ENCODE measurements around the gene VSIG4.

VSIG4 gene

DNA sequence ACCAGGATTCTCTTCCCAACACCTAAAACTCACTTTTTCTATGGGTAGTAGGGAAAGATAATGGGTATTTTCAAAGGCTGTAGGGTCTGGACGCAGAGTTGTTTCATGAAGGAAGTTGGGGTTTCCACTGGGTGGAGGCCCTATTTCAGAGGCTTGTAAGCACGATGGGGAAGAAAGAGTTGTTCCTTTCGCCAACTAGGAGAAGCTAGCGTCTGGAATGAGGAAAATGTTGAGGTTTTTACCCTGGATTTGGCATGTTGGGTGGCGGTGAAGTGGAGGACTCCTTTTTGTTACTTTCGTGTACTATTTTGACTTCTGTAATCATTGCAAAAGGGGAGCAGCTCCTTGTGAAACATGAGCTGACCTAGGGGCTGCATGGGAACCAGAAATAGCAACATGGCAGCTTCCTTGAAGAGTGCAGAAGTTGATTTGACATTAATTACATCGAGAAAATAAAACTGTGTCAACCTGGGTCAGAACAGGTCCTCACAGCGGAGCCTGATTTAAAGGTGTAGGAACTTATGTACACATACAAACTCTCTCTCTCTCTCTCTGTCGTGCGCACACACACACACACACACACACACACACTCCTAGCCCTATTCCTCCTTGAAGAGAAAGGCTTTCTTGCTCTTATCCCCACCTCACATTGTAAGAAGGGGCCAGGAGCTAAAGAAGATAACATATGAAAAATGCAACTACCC, 19.1 kb downstream of the VSIG4 start:
- Histone ChIP-seq H3K27me3 (ENCODE audit: control insufficient read depth, insufficient read depth, low read length) (no peaks in the 10 kb centered on the region), H3K27ac (no peak overlapping the region), H3K4me3 (ENCODE audit: low read depth, low read length) (no peak overlapping the region), H3K36me3 (ENCODE audit: control insufficient read depth, insufficient read depth, low read length) (no peaks in the 10 kb centered on the region), H3K9me3 (ENCODE audit: control insufficient read depth, low read length) (no peaks in the 10 kb centered on the region), H3K79me2 (no peaks in the 10 kb centered on the region), H2AFZ (no peak overlapping the region), H3K4me2 (ENCODE audit: low read length) (no peak overlapping the region), H3K4me1 (peaks cover 6% of the 10 kb centered on the region), H3K9ac (no peak overlapping the region)
- TF ChIP-seq, protein P1, sequence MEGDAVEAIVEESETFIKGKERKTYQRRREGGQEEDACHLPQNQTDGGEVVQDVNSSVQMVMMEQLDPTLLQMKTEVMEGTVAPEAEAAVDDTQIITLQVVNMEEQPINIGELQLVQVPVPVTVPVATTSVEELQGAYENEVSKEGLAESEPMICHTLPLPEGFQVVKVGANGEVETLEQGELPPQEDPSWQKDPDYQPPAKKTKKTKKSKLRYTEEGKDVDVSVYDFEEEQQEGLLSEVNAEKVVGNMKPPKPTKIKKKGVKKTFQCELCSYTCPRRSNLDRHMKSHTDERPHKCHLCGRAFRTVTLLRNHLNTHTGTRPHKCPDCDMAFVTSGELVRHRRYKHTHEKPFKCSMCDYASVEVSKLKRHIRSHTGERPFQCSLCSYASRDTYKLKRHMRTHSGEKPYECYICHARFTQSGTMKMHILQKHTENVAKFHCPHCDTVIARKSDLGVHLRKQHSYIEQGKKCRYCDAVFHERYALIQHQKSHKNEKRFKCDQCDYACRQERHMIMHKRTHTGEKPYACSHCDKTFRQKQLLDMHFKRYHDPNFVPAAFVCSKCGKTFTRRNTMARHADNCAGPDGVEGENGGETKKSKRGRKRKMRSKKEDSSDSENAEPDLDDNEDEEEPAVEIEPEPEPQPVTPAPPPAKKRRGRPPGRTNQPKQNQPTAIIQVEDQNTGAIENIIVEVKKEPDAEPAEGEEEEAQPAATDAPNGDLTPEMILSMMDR (IDR thresholded peaks at IDR 0.05): no peak

DNA sequence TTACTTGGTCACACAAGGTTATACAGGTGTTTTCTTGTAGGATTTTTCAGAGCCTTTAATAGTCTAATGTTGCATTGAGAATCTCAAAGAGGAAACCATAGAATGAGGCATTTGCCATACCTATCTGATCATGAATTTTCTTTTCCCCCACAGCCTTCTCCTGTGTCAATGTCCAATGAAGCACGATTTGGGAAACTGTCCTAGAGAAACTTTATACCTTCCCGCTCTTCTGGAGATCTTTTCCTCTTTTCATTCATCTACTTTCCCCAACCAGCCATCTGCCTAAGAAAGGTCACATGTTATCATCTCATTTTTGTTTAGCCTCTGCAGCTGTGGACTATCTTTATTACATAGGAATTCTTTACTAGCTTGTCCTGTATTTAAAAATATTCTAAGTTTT, 19.9 kb downstream of the VSIG4 start:
- Histone ChIP-seq H3K9ac (no peak overlapping the region), H3K9me3 (ENCODE audit: control insufficient read depth, low read length) (no peaks in the 10 kb centered on the region), H3K4me3 (ENCODE audit: low read depth, low read length) (no peak overlapping the region), H2AFZ (no peak overlapping the region), H3K36me3 (ENCODE audit: control insufficient read depth, insufficient read depth, low read length) (no peaks in the 10 kb centered on the region), H3K4me2 (ENCODE audit: low read length) (no peak overlapping the region), H3K27ac (no peak overlapping the region), H3K79me2 (no peaks in the 10 kb centered on the region), H3K27me3 (ENCODE audit: control insufficient read depth, insufficient read depth, low read length) (no peaks in the 10 kb centered on the region), H3K4me1 (peaks cover 6% of the 10 kb centered on the region)
- TF ChIP-seq, protein P1 (IDR thresholded peaks at IDR 0.05): no peak

GRCh38 chrX:66019310-66019652, 20.6 kb downstream of the VSIG4 start:
- Histone ChIP-seq H3K27ac (no peak overlapping the region), H3K9me3 (ENCODE audit: control insufficient read depth, low read length) (no peaks in the 10 kb centered on the region), H2AFZ (no peak overlapping the region), H3K36me3 (ENCODE audit: control insufficient read depth, insufficient read depth, low read length) (no peaks in the 10 kb centered on the region), H3K4me3 (ENCODE audit: low read depth, low read length) (no peak overlapping the region), H3K9ac (no peak overlapping the region), H3K27me3 (ENCODE audit: control insufficient read depth, insufficient read depth, low read length) (no peaks in the 10 kb centered on the region), H3K79me2 (no peaks in the 10 kb centered on the region), H3K4me2 (ENCODE audit: low read length) (no peak overlapping the region), H3K4me1 (peaks cover 6% of the 10 kb centered on the region)
- TF ChIP-seq, protein P1 (IDR thresholded peaks at IDR 0.05): no peak

- H3K4me1 ChIP-seq: peaks cover 6% of the 10 kb centered on the region
- H3K36me3 ChIP-seq (ENCODE audit: control insufficient read depth, insufficient read depth, low read length): no peaks in the 10 kb centered on the region
- no peak overlapping the region for H3K4me3 ChIP-seq (ENCODE audit: low read depth, low read length)
- H3K79me2 ChIP-seq: no peaks in the 10 kb centered on the region
- H3K4me2 ChIP-seq (ENCODE audit: low read length): no peak overlapping the region
- no peaks in the 10 kb centered on the region for H3K9me3 ChIP-seq (ENCODE audit: control insufficient read depth, low read length)
- no peak overlapping the region for H2AFZ ChIP-seq
- H3K27ac ChIP-seq: no peak overlapping the region
- no peaks in the 10 kb centered on the region for H3K27me3 ChIP-seq (ENCODE audit: control insufficient read depth, insufficient read depth, low read length)
- TF ChIP-seq, protein P1 (IDR thresholded peaks at IDR 0.05): no peak
- no peak overlapping the region for H3K9ac ChIP-seq
Observed at GRCh38 chrX:66018585-66019309, 21.1 kb downstream of the VSIG4 start.
